Mesothelial cell of epicardium (in vitro differentiated cells): Measurements from ENCODE around the gene PEX10. TPM values are rescaled to one million over a fixed set of nuclear protein-coding genes. Genes with fewer than 3 reads are reported as not detected.

Source experiments
- DNase-seq, 2 experiments: peaks; one replicate each; pipeline ENCODE4 v3.0.0; 2021; ENCODE audit warnings: low spot score in 2 of 2; ENCODE audit not compliant: unreplicated experiment in 2 of 2
- H3K27ac Mint-ChIP-seq: 2 replicates; pipeline ENCODE4 v1.8.0; 2021; ENCODE audit warnings: mixed read lengths
- H3K27me3 Mint-ChIP-seq: 2 replicates; pipeline ENCODE4 v1.8.0; 2021; ENCODE audit warnings: low read depth, mixed read lengths
- H3K36me3 Mint-ChIP-seq: 2 replicates; pipeline ENCODE4 v1.8.0; 2021; ENCODE audit warnings: mixed read lengths
- H3K4me1 Mint-ChIP-seq: 2 replicates; pipeline ENCODE4 v1.8.0; 2021; ENCODE audit warnings: mixed read lengths
- H3K4me3 Mint-ChIP-seq: 2 replicates; pipeline ENCODE4 v1.8.0; 2021; ENCODE audit warnings: mild to moderate bottlenecking, moderate library complexity, mixed read lengths
- H3K9me3 Mint-ChIP-seq: 2 replicates; pipeline ENCODE4 v1.8.0; 2021; ENCODE audit warnings: mixed read lengths
- total RNA-seq: library from RNA; stranded (reverse); gene quantifications from 3 replicates; pipeline ENCODE4 v1.2.1, GENCODE V29; 2021
- TF ChIP-seq, protein P1 (sequence below): fragments of 200-600 bp; sonication (generic); IDR thresholded peaks from one replicate; pipeline ENCODE4 v1.5.0; 2021; ENCODE audit warnings: antibody characterized with exemption; ENCODE audit not compliant: unreplicated experiment

Gene PEX10
- total RNA-seq, 1 donor from 2014 or later: 25.8 TPM

DNA sequence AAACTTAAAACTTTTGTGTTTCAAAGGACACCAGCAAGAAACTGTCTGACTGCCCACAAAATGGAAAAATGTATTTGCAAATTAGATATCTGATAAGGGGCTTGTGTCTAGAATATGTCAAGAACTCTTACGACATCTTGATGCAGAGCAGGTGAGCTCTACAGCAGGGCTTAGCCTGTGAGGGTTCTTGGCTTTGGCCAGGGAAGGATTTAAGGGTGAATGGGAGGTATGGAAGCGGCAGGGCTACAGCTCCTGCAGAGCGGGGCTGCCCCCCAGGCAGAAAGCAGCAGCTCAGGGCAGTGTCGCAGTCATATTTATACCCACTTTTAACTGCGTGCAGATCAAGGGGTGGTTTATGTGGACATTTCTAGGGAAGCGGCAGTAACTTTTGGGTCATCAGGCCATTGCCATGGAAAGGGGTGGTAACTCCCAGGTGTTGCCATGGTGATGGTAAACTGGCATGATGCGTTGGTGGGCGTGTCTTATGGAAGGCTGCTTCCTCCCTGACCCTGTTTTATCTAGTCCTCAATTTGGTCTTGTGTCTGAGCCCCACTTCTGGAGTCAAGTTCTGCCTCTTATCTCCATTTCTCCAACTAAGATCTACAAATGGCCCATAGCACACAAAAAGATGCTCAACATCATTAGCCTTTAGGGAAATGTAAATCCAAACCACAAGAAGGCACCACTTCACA, 44.2 kb downstream of the PEX10 start:
- peaks cover 30% of the 10 kb centered on the region for H3K36me3 Mint-ChIP-seq
- H3K4me1 Mint-ChIP-seq: no peaks in the 10 kb centered on the region
- no peak for DNase-seq
- H3K27ac Mint-ChIP-seq: no peak overlapping the region
- H3K27me3 Mint-ChIP-seq: no peaks in the 10 kb centered on the region
- no peak overlapping the region for H3K4me3 Mint-ChIP-seq
- TF ChIP-seq, protein P1, sequence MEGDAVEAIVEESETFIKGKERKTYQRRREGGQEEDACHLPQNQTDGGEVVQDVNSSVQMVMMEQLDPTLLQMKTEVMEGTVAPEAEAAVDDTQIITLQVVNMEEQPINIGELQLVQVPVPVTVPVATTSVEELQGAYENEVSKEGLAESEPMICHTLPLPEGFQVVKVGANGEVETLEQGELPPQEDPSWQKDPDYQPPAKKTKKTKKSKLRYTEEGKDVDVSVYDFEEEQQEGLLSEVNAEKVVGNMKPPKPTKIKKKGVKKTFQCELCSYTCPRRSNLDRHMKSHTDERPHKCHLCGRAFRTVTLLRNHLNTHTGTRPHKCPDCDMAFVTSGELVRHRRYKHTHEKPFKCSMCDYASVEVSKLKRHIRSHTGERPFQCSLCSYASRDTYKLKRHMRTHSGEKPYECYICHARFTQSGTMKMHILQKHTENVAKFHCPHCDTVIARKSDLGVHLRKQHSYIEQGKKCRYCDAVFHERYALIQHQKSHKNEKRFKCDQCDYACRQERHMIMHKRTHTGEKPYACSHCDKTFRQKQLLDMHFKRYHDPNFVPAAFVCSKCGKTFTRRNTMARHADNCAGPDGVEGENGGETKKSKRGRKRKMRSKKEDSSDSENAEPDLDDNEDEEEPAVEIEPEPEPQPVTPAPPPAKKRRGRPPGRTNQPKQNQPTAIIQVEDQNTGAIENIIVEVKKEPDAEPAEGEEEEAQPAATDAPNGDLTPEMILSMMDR: no peak
- peaks cover 6% of the 10 kb centered on the region for H3K9me3 Mint-ChIP-seq

DNA sequence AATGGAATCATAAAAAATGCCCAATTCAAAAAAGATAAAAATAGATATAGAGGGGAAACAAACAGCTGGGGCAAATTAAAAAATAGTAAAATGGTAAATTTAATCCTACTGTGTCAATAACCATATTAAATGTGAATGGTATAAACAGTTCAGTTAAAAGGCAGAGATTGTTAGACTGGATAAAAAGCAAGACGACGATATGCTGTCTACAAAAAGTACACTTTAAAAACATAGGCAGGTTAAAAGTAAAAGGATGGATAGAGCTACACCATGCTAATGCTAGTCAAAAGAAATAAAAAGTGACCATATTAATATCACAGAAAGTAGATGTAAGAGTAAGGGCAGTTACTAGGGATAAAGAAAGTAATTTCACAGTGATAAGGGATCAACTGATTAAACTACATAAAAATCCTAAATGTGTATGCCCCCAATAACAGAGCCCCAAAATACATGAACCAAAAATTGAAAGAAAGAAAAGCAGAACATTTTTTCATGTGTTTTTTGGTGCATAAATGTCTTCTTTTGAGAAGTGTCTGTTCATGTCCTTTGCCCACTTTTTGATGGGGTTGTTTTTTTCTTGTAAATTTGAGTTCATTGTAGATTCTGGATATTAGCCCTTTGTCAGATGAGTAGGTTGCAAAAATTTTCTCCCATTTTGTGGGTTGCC, 48.4 kb downstream of the PEX10 start:
- peaks cover 13% of the 10 kb centered on the region for H3K4me1 Mint-ChIP-seq
- no peak overlapping the region for H3K4me3 Mint-ChIP-seq
- no peak for DNase-seq
- no peak overlapping the region for H3K27ac Mint-ChIP-seq
- H3K9me3 Mint-ChIP-seq: peaks cover 16% of the 10 kb centered on the region
- no peaks in the 10 kb centered on the region for H3K27me3 Mint-ChIP-seq
- peaks cover 27% of the 10 kb centered on the region for H3K36me3 Mint-ChIP-seq
- TF ChIP-seq, protein P1: no peak

DNA sequence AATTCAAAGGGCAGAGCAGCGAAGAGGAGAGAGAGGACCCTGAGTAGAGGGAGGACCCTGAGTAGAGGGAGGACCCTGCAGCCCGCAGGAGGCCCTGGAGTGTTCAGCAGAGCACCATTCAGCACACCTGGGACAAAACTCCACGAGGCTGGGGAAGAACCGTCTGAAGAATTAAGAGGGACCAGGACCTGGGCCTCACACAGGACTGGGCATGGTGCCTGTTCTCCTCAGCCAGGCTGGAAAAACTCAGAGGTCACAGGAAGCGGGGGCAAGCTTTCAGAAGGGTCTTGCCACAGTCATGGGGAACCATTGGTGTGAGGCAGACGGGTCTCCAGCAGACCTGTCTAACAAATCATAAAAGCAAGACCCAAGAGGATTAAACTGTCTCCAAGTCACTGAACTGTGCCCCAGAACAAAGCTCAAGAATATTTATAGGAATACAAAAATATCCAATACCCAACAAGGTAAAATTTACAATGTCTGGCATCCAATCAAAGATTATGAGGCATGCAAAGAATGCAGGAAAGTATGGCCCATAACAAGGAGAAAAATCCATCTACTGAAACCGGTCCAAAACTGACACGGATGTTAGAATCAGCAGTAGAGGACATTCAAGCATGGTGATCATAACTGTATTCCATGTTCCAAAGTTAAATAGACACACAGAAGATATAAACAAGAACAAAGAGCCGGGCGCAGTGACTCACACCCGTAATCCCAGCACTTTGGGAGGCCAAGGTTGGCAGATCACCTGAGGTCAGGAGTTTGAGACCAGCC, 51.6 kb downstream of the PEX10 start:
- TF ChIP-seq, protein P1: no peak
- Mint-ChIP-seq H3K27ac (peak overlapping the region; percentile 75), H3K4me3 (no peak overlapping the region), H3K36me3 (peaks cover 15% of the 10 kb centered on the region), H3K27me3 (no peaks in the 10 kb centered on the region), H3K4me1 (peaks cover 17% of the 10 kb centered on the region), H3K9me3 (peaks cover 16% of the 10 kb centered on the region)
- peak in 1 of 2 experiments; percentile 10 for DNase-seq

DNA sequence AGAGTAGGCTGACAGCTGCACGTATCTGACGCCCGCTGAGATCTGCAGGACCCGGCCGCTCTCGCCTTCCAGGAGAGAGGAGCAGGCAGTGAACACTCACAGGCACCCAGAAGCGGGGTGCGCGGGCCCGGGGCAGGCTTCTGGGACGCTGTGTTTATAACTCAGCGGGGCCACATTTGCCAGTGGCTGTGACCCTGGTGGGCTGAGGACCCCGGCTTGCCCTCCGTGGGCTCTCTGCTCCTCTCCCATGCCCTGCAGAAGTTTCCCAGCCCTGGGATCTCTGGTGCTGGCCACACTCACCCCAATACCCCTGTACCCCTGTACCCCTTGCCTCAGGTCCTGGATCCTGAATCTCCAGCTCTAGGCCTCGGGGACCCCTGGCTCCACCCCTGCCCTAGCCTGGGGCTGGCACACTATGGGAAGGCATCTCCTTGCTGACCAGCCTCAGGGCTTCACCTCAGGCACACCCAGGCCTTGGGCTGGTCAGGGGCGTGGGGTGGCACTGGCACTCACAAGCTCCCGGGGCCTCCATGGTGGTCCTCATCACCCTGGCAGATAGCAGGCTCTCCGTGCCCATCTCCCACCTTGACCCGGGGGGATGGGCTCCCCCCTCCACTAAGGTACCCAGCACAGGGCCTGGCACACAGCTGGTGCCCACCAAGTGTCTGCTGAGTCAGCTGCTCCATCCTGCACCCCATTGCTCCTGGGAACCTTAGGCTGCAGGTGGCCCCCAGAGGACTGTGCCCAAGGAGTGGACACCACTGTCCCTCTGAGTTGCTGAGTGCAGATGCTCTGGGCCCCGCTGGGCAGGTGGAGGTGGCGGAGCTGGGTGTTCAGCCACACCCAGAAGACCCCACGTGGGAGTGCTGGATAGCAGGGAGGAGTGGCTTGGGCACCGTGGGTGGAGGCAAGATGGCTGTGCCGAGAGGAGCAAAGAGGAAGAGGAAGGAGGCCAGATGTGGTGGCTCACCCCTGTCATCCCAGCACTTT, 53.4 kb downstream of the PEX10 start:
- peaks cover 11% of the 10 kb centered on the region for H3K36me3 Mint-ChIP-seq
- H3K27ac Mint-ChIP-seq: peak overlapping the region; percentile 47
- peaks cover 14% of the 10 kb centered on the region for H3K9me3 Mint-ChIP-seq
- no peaks in the 10 kb centered on the region for H3K27me3 Mint-ChIP-seq
- TF ChIP-seq, protein P1: no peak
- peak in 1 of 2 experiments; percentile 13 for DNase-seq
- peaks cover 29% of the 10 kb centered on the region for H3K4me1 Mint-ChIP-seq
- H3K4me3 Mint-ChIP-seq: no peak overlapping the region

DNA sequence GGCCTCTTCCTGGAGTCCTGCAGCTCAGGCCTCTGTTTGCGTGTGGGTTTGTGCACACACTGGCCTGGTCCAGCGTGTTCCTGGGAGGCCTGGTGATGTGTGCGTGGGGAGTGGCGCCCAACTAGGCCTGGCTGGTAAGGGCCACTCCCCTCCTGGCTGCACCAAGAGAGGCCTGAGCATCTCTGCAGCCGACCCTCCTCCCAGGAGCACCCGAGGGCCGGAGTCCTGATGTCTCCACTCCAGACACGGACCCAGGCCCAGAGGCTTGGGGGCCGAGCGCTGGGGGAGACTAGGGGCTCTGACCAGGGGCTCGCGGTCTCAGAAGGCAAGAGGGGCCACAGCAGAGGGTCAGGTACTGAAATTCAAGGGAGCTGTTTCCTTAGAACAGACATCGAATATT, 54.3 kb downstream of the PEX10 start:
- TF ChIP-seq, protein P1: no peak
- Mint-ChIP-seq H3K4me1 (peaks cover 36% of the 10 kb centered on the region), H3K36me3 (peaks cover 8% of the 10 kb centered on the region), H3K9me3 (peaks cover 8% of the 10 kb centered on the region), H3K27ac (peak overlapping the region; percentile 39), H3K27me3 (no peaks in the 10 kb centered on the region), H3K4me3 (no peak overlapping the region)
- peak in 1 of 2 experiments; percentile 11 for DNase-seq
